ENCODE data around the gene PWWP2A. TPM values are rescaled to one million over a fixed set of nuclear protein-coding genes. Genes with fewer than 3 reads are reported as not detected.

Gene PWWP2A
- total and polyA plus RNA-seq, 2 of the 8 experiments (the other 6 are each of a cell fraction or from before 2014, with no cell fraction given): 18.5 to 63.0 TPM

DNA sequence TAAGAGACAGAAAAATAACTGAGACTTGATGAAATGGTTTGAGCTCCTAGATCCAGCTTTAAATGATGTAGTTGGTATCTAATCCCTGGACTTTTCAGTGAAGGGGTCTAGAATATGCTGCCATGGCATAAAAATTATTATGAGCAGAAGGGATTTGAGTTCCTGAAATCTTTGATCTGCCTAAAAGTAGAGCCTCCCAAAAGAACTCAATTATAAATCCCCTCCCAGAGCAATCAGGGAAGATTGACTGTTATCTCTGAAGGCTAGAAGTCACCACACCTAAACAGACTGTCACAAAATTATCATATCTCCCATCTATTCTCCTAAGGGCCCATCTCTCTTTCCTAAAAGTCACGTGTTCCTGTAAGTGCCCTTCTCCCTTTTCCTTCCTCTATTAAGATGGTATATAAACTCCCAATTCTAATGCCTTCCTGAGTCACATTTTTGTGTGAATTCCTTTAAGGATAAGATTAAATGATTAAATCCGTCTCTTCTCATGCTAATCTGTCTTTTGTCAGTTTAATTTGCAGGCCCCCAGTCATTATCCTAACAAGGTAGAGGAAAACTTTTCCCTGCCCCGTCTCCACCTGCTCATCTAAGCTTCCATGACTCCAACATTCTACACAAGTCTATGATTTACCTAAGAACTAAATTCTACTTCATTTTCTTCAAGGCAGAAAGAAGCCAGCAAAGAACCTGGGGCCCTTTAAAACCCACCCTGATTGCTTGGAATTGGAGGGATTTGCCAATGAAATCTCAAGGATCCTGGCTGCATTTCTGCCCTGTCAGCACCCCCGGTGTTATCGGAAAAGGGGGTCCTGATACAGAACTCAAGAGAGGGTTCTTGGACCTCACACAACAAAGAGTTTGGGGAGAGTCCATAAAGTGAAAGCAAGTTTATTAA, 47.1 kb upstream of the PWWP2A start (continued):
- TF ChIP-seq, protein P1, sequence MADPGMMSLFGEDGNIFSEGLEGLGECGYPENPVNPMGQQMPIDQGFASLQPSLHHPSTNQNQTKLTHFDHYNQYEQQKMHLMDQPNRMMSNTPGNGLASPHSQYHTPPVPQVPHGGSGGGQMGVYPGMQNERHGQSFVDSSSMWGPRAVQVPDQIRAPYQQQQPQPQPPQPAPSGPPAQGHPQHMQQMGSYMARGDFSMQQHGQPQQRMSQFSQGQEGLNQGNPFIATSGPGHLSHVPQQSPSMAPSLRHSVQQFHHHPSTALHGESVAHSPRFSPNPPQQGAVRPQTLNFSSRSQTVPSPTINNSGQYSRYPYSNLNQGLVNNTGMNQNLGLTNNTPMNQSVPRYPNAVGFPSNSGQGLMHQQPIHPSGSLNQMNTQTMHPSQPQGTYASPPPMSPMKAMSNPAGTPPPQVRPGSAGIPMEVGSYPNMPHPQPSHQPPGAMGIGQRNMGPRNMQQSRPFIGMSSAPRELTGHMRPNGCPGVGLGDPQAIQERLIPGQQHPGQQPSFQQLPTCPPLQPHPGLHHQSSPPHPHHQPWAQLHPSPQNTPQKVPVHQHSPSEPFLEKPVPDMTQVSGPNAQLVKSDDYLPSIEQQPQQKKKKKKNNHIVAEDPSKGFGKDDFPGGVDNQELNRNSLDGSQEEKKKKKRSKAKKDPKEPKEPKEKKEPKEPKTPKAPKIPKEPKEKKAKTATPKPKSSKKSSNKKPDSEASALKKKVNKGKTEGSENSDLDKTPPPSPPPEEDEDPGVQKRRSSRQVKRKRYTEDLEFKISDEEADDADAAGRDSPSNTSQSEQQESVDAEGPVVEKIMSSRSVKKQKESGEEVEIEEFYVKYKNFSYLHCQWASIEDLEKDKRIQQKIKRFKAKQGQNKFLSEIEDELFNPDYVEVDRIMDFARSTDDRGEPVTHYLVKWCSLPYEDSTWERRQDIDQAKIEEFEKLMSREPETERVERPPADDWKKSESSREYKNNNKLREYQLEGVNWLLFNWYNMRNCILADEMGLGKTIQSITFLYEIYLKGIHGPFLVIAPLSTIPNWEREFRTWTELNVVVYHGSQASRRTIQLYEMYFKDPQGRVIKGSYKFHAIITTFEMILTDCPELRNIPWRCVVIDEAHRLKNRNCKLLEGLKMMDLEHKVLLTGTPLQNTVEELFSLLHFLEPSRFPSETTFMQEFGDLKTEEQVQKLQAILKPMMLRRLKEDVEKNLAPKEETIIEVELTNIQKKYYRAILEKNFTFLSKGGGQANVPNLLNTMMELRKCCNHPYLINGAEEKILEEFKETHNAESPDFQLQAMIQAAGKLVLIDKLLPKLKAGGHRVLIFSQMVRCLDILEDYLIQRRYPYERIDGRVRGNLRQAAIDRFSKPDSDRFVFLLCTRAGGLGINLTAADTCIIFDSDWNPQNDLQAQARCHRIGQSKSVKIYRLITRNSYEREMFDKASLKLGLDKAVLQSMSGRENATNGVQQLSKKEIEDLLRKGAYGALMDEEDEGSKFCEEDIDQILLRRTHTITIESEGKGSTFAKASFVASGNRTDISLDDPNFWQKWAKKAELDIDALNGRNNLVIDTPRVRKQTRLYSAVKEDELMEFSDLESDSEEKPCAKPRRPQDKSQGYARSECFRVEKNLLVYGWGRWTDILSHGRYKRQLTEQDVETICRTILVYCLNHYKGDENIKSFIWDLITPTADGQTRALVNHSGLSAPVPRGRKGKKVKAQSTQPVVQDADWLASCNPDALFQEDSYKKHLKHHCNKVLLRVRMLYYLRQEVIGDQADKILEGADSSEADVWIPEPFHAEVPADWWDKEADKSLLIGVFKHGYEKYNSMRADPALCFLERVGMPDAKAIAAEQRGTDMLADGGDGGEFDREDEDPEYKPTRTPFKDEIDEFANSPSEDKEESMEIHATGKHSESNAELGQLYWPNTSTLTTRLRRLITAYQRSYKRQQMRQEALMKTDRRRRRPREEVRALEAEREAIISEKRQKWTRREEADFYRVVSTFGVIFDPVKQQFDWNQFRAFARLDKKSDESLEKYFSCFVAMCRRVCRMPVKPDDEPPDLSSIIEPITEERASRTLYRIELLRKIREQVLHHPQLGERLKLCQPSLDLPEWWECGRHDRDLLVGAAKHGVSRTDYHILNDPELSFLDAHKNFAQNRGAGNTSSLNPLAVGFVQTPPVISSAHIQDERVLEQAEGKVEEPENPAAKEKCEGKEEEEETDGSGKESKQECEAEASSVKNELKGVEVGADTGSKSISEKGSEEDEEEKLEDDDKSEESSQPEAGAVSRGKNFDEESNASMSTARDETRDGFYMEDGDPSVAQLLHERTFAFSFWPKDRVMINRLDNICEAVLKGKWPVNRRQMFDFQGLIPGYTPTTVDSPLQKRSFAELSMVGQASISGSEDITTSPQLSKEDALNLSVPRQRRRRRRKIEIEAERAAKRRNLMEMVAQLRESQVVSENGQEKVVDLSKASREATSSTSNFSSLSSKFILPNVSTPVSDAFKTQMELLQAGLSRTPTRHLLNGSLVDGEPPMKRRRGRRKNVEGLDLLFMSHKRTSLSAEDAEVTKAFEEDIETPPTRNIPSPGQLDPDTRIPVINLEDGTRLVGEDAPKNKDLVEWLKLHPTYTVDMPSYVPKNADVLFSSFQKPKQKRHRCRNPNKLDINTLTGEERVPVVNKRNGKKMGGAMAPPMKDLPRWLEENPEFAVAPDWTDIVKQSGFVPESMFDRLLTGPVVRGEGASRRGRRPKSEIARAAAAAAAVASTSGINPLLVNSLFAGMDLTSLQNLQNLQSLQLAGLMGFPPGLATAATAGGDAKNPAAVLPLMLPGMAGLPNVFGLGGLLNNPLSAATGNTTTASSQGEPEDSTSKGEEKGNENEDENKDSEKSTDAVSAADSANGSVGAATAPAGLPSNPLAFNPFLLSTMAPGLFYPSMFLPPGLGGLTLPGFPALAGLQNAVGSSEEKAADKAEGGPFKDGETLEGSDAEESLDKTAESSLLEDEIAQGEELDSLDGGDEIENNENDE (IDR thresholded peaks at IDR 0.05; ENCODE audit: insufficient replicate concordance, low read length): no peak
- TF ChIP-seq TEAD4 (IDR thresholded peaks at IDR 0.05; ENCODE audit: low read depth, low read length): 0 out of 2 replicates have a peak, but pooled peaks have one; percentile 42
